ENCODE measurements around the gene FMNL2. TPM values are rescaled to one million over a fixed set of nuclear protein-coding genes. Genes with fewer than 3 reads are reported as not detected.

FMNL2 gene
- polyA plus RNA-seq, 1 donor from 2014 or later = 86.5 TPM

DNA sequence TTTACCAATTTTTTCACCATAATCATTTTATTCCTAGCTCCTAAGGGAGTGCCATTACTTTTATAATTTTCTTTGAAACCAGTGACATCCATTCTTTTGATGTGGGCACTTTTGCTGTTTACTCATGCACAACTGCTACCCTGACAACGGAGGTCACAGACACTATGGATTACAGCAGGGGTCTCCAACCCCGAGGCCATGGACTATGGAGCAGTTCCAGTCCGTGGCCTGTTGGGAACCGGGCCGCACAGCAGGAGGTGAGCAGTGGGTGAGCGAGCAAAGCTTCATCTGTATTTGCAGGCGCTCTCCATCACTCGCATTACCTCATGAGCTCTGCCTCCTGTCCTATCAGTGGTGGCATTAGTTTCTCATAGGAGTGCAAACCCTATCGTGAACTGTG, 347.7 kb downstream of the FMNL2 start:
- no peaks in the 10 kb centered on the region for H3K27me3 ChIP-seq (ENCODE audit: insufficient read depth, low read depth, low read length)
- no peaks in the 10 kb centered on the region for H3K9me3 ChIP-seq (ENCODE audit: low read length)
- H3K9ac ChIP-seq (ENCODE audit: low read length) = no peak overlapping the region
- H3K4me2 ChIP-seq (ENCODE audit: low read length) = no peak overlapping the region
- peaks cover 3% of the 10 kb centered on the region for H3K36me3 ChIP-seq (ENCODE audit: insufficient read depth, low read length)
- no peak overlapping the region for H3K4me3 ChIP-seq (ENCODE audit: low read length)
- no peaks in the 10 kb centered on the region for H3F3A ChIP-seq (ENCODE audit: insufficient read depth, low read length, poor library complexity, severe bottlenecking)
- H3K9me2 ChIP-seq (ENCODE audit: insufficient read depth, low read length) = no peaks in the 10 kb centered on the region
- peaks cover 16% of the 10 kb centered on the region for H3K79me2 ChIP-seq (replicated peaks; ENCODE audit: insufficient read depth, low read length)
- no peaks in the 10 kb centered on the region for H4K20me1 ChIP-seq (ENCODE audit: insufficient read depth)
- H2AFZ ChIP-seq (ENCODE audit: low read depth, low read length) = no peak overlapping the region
- TF ChIP-seq RAD21 (conservative IDR thresholded peaks at IDR 0.05) (no peak), MXI1 (conservative IDR thresholded peaks at IDR 0.05; ENCODE audit: poor library complexity, severe bottlenecking) (no peak), POLR2AphosphoS5 (IDR thresholded peaks at IDR 0.05) (no peak), EP300 (conservative IDR thresholded peaks at IDR 0.05; ENCODE audit: poor library complexity, severe bottlenecking) (no peak), SMC3 (conservative IDR thresholded peaks at IDR 0.05; ENCODE audit: poor library complexity) (no peak), TAF1 (IDR thresholded peaks at IDR 0.05; ENCODE audit: low read depth) (no peak), EZH2 (IDR thresholded peaks at IDR 0.05; ENCODE audit: borderline replicate concordance, insufficient read depth, low read length, poor library complexity, severe bottlenecking) (no peak)
- TF ChIP-seq, protein P1, sequence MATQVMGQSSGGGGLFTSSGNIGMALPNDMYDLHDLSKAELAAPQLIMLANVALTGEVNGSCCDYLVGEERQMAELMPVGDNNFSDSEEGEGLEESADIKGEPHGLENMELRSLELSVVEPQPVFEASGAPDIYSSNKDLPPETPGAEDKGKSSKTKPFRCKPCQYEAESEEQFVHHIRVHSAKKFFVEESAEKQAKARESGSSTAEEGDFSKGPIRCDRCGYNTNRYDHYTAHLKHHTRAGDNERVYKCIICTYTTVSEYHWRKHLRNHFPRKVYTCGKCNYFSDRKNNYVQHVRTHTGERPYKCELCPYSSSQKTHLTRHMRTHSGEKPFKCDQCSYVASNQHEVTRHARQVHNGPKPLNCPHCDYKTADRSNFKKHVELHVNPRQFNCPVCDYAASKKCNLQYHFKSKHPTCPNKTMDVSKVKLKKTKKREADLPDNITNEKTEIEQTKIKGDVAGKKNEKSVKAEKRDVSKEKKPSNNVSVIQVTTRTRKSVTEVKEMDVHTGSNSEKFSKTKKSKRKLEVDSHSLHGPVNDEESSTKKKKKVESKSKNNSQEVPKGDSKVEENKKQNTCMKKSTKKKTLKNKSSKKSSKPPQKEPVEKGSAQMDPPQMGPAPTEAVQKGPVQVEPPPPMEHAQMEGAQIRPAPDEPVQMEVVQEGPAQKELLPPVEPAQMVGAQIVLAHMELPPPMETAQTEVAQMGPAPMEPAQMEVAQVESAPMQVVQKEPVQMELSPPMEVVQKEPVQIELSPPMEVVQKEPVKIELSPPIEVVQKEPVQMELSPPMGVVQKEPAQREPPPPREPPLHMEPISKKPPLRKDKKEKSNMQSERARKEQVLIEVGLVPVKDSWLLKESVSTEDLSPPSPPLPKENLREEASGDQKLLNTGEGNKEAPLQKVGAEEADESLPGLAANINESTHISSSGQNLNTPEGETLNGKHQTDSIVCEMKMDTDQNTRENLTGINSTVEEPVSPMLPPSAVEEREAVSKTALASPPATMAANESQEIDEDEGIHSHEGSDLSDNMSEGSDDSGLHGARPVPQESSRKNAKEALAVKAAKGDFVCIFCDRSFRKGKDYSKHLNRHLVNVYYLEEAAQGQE (IDR thresholded peaks at IDR 0.05; ENCODE audit: borderline replicate concordance) = no peak
- TF ChIP-seq, protein P2, sequence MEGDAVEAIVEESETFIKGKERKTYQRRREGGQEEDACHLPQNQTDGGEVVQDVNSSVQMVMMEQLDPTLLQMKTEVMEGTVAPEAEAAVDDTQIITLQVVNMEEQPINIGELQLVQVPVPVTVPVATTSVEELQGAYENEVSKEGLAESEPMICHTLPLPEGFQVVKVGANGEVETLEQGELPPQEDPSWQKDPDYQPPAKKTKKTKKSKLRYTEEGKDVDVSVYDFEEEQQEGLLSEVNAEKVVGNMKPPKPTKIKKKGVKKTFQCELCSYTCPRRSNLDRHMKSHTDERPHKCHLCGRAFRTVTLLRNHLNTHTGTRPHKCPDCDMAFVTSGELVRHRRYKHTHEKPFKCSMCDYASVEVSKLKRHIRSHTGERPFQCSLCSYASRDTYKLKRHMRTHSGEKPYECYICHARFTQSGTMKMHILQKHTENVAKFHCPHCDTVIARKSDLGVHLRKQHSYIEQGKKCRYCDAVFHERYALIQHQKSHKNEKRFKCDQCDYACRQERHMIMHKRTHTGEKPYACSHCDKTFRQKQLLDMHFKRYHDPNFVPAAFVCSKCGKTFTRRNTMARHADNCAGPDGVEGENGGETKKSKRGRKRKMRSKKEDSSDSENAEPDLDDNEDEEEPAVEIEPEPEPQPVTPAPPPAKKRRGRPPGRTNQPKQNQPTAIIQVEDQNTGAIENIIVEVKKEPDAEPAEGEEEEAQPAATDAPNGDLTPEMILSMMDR (IDR thresholded peaks at IDR 0.05; ENCODE audit: poor library complexity, severe bottlenecking) = no peak
- no peak overlapping the region for H3K27ac ChIP-seq (ENCODE audit: low read length)

DNA sequence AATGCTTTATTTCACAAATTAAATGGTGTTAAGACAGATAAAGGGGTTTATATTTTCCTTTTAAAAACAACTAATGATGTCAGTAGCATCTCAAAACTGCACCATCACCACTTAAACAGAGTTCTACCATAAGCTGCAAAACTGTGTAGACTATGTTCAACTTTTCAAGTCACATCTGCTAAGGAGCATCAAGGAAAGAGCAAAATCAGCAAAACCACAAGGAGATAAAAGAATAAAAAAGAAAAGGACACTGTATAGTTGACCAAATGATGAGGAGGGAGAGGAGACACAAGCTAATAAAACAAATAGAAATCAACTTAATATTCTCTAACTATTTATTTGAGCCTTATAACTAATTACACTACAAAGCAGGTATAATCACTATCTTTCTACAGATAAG, 348.4 kb downstream of the FMNL2 start:
- no peaks in the 10 kb centered on the region for H4K20me1 ChIP-seq (ENCODE audit: insufficient read depth)
- H3K9me2 ChIP-seq (ENCODE audit: insufficient read depth, low read length) = no peaks in the 10 kb centered on the region
- peaks cover 3% of the 10 kb centered on the region for H3K36me3 ChIP-seq (ENCODE audit: insufficient read depth, low read length)
- H3K4me3 ChIP-seq (ENCODE audit: low read length) = no peak overlapping the region
- no peak overlapping the region for H3K27ac ChIP-seq (ENCODE audit: low read length)
- H3K4me2 ChIP-seq (ENCODE audit: low read length) = no peak overlapping the region
- H3K27me3 ChIP-seq (ENCODE audit: insufficient read depth, low read depth, low read length) = no peaks in the 10 kb centered on the region
- peaks cover 19% of the 10 kb centered on the region for H3K79me2 ChIP-seq (replicated peaks; ENCODE audit: insufficient read depth, low read length)
- H3K9me3 ChIP-seq (ENCODE audit: low read length) = no peaks in the 10 kb centered on the region
- no peak overlapping the region for H3K9ac ChIP-seq (ENCODE audit: low read length)
- H3F3A ChIP-seq (ENCODE audit: insufficient read depth, low read length, poor library complexity, severe bottlenecking) = no peaks in the 10 kb centered on the region
- TF ChIP-seq MXI1 (conservative IDR thresholded peaks at IDR 0.05; ENCODE audit: poor library complexity, severe bottlenecking) (no peak), EP300 (conservative IDR thresholded peaks at IDR 0.05; ENCODE audit: poor library complexity, severe bottlenecking) (no peak), POLR2AphosphoS5 (IDR thresholded peaks at IDR 0.05) (no peak), RAD21 (conservative IDR thresholded peaks at IDR 0.05) (no peak)
- TF ChIP-seq, protein P1 (IDR thresholded peaks at IDR 0.05; ENCODE audit: borderline replicate concordance) = no peak
- TF ChIP-seq, protein P2 (IDR thresholded peaks at IDR 0.05; ENCODE audit: poor library complexity, severe bottlenecking) = no peak
- no peak overlapping the region for H2AFZ ChIP-seq (ENCODE audit: low read depth, low read length)
